ENCODE data around the gene OR1F1. TPM values are rescaled to one million over a fixed set of nuclear protein-coding genes. Genes with fewer than 3 reads are reported as not detected.

Gene OR1F1
- total RNA-seq, 1 donor: not detected

DNA sequence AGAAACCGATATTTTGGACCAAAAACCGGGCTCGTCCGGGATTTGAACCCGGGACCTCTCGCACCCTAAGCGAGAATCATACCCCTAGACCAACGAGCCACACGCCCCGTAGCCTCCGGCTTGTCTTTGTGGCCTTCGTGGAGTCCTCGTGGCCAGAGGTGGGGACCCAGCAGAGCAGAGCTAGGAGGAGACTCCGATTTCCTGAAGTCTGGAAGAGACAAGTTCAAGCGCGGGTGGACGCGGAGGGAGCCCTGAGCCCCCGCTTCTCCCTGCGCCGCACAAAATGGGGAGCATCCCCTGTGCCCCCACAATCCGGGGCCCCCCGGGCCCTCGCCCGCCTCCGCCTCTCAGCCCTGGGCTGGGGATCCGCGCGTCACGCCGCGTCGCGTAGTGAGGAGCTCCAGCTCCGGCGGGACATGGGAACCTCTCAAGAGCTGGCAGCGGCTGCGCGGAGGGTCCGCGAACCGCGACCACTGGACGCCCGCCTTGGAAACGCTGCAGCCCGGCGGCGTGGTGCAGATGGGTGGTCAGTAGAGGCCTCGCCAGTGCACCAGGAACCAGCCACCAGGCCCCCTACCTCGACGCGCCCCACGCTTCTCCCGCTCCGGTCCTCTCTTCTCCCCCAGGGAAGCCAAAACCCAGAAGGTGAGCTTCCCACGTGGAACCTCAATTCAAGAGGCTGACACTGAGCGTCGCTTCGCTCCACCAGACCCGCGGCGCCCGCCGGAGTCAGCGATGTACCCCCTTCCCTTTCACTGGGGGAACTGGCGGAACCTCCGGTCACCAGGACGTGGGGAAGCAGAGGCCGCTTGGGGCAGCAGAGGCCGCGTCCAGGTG lies 5.2 kb upstream of the OR1F1 start:
- peak; percentile 46 for DNase-seq (ENCODE audit: low read depth)
- H3K4me3 ChIP-seq (ENCODE audit: low read depth, low read length): peak overlapping the region; percentile 57
- TF ChIP-seq, protein P1, sequence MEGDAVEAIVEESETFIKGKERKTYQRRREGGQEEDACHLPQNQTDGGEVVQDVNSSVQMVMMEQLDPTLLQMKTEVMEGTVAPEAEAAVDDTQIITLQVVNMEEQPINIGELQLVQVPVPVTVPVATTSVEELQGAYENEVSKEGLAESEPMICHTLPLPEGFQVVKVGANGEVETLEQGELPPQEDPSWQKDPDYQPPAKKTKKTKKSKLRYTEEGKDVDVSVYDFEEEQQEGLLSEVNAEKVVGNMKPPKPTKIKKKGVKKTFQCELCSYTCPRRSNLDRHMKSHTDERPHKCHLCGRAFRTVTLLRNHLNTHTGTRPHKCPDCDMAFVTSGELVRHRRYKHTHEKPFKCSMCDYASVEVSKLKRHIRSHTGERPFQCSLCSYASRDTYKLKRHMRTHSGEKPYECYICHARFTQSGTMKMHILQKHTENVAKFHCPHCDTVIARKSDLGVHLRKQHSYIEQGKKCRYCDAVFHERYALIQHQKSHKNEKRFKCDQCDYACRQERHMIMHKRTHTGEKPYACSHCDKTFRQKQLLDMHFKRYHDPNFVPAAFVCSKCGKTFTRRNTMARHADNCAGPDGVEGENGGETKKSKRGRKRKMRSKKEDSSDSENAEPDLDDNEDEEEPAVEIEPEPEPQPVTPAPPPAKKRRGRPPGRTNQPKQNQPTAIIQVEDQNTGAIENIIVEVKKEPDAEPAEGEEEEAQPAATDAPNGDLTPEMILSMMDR (IDR thresholded peaks at IDR 0.05; ENCODE audit: insufficient read depth, low read length): peak; percentile 19

DNA sequence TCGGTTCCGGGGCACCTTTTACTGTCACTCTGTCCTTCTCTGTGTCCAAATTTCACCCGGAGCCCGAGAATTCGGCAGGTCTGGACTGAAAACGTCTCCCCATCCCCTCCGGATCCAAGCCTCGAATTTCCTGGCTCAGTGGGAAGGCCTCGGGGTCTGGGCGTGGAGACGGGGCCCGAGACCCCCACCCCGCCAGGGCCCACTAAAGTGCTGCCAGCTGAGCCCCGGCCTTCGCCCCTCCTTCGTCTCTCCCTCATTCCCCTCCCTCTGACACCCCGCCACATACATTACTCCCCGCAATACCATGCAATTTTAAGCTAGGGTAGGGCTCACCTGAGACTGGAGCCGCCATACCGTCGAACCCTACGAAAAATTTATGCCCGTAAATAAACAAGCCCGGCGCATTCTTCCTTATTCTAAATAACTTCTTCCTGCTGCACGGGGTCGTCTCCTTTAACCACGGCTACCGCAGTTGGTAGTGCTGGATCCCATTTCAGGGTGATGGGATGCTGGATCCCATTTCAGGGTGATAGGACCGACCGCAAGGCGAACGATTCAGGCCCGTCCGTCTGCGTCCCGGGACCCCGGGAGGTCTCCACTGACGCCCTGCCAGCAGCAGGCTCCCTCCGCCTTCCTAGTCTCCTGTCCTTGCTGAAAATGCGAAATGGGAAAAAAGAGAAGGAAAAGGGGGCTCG lies 4.4 kb upstream of the OR1F1 start:
- no peak for DNase-seq (ENCODE audit: low read depth)
- TF ChIP-seq, protein P1 (IDR thresholded peaks at IDR 0.05; ENCODE audit: insufficient read depth, low read length): no peak
- peak overlapping the region; percentile 57 for H3K4me3 ChIP-seq (ENCODE audit: low read depth, low read length)

DNA sequence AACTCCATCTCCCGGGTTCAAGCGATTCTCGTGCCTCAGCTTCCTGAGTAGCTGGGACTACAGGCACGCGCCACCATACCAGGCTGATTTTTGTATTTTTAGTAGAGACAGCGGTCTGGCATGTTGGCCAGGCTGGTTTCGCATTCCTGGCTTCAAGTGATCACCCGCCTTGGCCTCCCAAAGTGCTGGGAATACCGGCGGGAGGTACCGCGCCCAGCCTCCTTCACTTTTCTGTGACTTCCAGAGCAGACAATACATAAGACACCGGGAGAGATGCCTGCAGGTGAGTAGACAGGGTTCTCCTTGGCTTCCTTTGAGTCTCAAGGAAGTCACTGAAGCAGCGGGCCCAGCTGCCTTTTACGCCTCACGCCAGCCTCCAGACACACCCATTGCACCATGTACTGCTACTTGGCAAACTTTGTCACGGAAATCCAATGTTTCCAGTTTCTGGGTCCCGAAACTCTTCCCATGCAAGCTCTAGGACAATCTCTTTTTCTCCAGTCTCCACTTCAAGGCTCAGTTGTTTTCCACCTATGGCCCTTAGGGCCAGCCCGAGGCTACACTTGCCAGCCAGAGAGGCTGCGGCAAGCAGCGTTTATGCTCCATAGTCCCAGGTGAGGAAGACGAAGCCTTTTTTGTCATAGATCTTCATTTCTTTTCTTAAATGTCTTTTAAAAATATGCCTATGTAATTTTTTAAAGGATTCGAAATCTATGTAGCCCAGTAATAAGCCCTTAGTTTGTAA lies 886 bp upstream of the OR1F1 start:
- H3K4me3 ChIP-seq (ENCODE audit: low read depth, low read length): no peak overlapping the region
- no peak for DNase-seq (ENCODE audit: low read depth)
- TF ChIP-seq, protein P1 (IDR thresholded peaks at IDR 0.05; ENCODE audit: insufficient read depth, low read length): no peak

DNA sequence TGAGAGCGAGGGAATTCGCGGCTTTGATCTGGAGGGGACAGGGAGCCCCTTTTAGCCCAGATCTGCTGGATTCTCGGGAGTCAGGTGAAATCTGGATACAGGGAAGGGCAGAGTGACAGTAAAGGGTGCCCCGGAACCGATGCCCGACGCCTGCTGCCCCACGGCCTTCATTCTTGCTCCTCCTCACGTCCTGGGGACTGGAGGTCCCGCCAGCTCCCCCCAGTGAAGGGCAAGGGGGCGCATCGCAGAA lies 596 bp downstream of the OR1F1 start:
- no peak for DNase-seq (ENCODE audit: low read depth)
- peak overlapping the region; percentile 63 for H3K4me3 ChIP-seq (ENCODE audit: low read depth, low read length)
- TF ChIP-seq, protein P1 (IDR thresholded peaks at IDR 0.05; ENCODE audit: insufficient read depth, low read length): no peak

DNA sequence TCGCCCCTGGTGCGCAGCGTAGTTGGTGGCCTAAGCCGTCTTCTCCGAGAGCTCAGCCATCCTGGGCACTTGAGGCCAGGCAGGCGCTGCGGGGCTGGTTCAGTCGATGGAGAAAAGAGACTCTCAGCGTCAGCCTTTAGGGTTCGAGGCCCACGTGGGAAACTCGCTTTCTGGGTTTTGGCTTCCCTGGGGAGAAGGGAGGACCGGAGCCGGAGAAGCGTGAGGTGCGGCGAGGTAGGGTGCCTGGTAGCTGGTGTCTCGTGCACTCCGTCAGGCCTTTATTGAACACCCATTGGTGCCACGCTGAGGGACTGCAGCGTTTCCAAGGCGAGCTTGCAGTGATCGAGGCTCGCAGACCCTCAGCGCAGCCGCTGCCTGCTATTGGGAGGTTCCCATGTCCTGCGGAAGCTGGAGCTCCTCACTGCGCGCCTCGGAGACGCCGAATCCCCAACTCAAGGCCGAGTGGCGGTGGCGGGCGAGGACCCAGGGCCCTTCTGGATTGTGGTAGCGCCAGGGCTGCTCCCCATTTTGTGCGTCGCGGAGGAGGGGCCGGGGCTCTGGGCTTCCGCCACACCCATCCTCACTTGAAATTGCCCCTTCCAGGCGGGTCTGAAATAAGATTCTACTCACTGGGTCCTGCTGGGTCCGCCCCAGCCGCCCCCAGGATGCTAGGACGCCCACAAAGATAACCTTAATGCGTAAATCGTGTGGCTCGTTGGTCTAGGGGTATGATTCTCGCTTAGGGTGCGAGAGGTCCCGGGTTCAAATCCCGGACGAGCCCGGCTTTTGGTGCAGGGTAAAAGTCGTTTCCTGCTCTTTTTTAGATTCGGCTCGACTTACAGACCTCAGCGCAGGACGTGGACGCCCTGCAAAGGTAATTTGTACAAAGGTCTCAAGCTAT lies 1.2 kb downstream of the OR1F1 start:
- DNase-seq (ENCODE audit: low read depth): peak; percentile 49
- peak overlapping the region; percentile 63 for H3K4me3 ChIP-seq (ENCODE audit: low read depth, low read length)
- TF ChIP-seq, protein P1 (IDR thresholded peaks at IDR 0.05; ENCODE audit: insufficient read depth, low read length): no peak

DNA sequence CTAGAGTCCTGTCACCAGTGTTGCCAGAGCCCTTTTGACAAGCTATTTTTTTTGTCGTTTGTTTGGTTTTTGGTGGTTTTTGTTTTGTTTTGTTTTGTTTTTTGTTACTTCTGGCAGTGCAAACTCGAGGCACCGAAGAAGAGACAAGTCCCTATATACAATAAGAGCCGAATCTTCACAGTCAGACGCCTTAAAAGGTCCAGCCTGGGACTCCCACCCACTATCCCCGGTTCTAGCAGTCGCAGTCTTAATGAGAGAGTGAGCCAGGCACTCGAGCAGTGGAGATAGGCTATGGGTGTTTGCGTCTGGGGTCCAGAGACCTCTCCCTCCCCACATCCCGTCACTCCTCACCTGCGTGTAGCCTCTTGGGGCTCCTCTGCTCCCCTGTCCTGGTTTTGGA lies 1.9 kb downstream of the OR1F1 start:
- peak overlapping the region; percentile 63 for H3K4me3 ChIP-seq (ENCODE audit: low read depth, low read length)
- TF ChIP-seq, protein P1 (IDR thresholded peaks at IDR 0.05; ENCODE audit: insufficient read depth, low read length): no peak
- DNase-seq (ENCODE audit: low read depth): no peak

Measured in fibroblast of the aortic adventitia (primary cell).